LNCAP (cell line): ENCODE results near the gene RGS5.

Experiments used
- TF ChIP-seq, protein P1 (sequence below): fragments of 450-650 bp; IDR thresholded peaks from 2 replicates; pipeline ENCODE4 v1.5.1; 2017; ENCODE audit warnings: mild to moderate bottlenecking

RGS5 gene

DNA sequence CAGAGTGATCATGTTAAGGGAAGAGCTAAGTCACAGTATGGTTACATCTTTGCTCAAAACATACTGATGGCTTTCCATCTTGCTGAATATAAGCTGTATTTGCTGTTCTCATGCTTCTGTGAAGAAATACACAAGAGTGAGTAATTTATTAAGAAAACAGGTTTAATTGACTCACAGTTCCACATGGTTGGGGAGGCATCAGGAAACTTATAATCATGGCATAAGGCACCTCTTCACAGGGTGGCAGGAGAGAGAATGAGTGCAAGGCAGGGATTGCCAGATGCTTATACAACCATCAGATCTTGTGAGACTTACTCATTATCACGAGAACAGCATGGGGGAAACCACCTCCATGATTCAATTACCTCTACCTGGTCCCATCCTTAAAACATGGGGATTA lies 24.4 kb upstream of the RGS5 start:
- TF ChIP-seq, protein P1, sequence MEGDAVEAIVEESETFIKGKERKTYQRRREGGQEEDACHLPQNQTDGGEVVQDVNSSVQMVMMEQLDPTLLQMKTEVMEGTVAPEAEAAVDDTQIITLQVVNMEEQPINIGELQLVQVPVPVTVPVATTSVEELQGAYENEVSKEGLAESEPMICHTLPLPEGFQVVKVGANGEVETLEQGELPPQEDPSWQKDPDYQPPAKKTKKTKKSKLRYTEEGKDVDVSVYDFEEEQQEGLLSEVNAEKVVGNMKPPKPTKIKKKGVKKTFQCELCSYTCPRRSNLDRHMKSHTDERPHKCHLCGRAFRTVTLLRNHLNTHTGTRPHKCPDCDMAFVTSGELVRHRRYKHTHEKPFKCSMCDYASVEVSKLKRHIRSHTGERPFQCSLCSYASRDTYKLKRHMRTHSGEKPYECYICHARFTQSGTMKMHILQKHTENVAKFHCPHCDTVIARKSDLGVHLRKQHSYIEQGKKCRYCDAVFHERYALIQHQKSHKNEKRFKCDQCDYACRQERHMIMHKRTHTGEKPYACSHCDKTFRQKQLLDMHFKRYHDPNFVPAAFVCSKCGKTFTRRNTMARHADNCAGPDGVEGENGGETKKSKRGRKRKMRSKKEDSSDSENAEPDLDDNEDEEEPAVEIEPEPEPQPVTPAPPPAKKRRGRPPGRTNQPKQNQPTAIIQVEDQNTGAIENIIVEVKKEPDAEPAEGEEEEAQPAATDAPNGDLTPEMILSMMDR, result no peak

DNA sequence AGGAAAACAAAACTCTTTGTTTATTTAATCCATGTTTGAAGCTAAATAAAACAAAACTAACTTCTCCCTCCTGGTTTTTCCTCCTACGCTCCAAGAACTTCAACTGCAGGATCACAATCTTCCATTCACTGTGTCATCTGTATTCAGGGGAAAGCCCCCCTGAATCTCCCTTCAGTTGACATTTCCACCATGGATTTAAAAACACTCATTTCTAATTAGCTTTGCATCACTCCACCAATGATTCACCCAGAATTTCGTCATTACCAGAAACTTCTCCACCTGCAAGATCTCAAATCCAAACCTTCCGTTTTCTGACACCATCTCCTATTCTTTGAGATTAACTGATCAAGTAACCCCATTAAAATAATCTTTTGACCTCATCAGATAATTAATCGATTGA lies 10.9 kb upstream of the RGS5 start:
- TF ChIP-seq, protein P1, result no peak

DNA sequence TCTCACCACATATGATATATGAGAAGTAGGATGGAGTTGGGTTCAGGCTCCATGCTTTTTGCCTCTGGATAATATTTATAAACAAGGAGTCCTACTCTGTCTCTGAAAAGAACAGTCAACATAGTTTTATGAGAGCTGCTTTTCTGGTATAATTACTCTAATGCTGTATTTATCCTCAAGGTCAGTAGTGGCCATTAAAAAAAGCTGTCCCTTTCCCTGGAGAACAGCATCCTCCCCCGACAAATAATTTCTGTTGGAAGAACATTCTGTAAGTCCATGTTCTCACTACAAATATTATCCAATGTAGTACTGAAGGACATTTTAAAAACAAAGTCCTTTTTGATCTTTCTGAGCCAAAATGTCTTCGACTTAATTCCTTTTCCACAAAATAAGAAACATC lies 9.0 kb upstream of the RGS5 start:
- TF ChIP-seq, protein P1, result no peak

DNA sequence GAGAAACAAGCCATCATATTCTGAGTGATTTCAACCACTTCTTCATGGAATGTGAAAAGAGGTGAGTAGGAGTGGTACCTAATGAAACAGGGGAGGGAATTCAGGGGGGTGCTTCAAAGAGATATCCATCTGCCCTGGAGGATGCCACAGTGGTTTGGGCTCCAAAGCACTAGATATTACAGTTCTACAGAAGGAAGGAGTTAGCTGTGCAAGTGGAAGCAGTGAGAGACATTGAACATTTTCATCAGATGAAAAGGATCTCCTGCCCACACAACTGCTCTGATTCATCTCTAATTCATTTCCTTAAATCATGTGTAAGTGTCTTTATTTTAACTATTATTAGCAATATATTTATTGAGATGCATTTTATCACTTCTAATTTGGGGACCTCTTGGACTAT lies 2.8 kb upstream of the RGS5 start:
- TF ChIP-seq, protein P1, result no peak

DNA sequence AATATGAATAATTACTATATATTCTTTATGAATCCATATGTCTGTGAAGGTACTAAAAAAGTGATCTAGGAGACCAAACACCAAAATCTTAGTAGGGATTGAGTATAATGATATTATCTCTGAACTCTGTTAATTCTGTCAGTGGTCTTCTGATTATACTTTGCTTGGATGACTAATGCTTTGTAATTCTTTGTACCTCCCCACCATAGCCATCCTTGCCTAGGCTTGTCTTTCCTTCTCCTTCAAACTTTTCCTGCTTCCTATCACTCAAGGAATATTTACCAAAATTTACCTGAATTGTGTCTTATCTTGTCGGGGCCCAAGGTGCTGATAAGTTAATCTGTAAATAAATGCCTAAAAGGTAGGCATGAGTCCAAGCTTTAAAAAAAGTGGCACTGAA lies 845 bp upstream of the RGS5 start:
- TF ChIP-seq, protein P1, result no peak

DNA sequence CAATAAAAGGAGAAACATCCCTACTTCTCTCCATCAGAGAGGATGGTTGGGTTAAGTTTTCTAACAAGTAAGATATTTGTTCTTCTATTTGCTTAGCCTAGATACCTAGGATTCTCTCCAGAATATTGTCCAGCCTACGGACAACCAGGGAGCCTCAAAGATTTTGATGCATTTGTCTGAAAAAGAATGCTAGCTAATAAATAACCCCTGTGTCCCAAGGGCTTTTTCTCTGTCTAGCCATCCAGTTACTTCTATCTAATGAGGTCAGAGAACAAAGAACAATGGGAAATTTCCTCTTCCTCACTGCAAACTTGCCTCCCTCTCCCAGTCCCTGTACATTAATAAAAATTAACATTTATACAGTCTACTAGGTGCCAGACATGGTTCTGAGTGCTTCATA lies 810 bp downstream of the RGS5 start:
- TF ChIP-seq, protein P1, result no peak

DNA sequence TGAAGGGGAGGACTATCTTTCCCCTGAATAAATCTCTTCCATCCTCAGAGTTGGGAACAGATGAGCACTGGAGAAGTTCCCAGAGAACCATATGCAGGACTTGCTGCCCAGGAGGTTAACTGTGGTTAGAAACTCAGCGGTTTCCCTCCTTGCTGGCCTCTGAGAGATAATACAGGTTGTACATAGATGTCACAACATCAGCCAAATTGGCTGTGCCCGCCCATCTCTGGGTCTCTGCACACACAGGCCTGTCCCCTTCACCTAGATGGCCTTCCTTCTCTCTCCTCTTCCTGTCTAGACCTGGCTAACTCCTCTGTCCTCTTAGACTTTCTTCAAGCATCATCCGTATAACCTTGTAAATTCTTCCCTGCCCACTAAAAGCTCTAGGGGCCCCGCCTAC lies 5.7 kb downstream of the RGS5 start:
- TF ChIP-seq, protein P1, result no peak

DNA sequence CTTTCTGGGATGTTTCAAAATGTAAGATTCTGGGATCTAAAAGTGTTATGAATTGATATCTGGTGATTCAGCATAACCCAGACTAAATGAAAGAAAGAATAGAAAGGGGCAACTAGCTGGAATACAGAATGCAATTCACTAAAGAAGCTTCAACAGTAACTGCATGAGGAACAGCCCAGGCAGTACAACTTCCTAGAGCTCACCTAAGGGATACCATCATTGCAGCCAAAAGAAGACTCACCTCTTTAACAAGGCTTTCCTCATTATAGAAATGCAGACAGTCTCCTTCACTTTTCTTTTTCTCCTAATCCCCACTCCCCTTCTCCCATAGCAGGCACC lies 6.3 kb downstream of the RGS5 start:
- TF ChIP-seq, protein P1, result no peak
